OCI-LY7 (cell line): ENCODE results near the gene EGFR.

Source experiments
- CTCF ChIP-seq: fragments of 200-600 bp; sonication (generic); conservative IDR thresholded peaks from 2 replicates; pipeline ENCODE4 v1.5.1; 2014; ENCODE audit warnings: mild to moderate bottlenecking, antibody characterized with exemption, low read length, moderate library complexity, mixed read lengths
- EZH2phosphoT487 ChIP-seq: fragments of 200-600 bp; sonication (generic); IDR thresholded peaks from 2 replicates; pipeline ENCODE4 v1.6.1; 2018; ENCODE audit warnings: low read depth, borderline replicate concordance, mild to moderate bottlenecking, mixed run types, antibody characterized with exemption, low read length, moderate library complexity, mixed read lengths

- TF ChIP-seq CTCF (peak; percentile 69), EZH2phosphoT487 (no peak)
Measured at GRCh38 chr7:55250313-55250712, 231.5 kb downstream of the EGFR start.
